ENCODE measurements around the gene ANKH.

The ANKH gene

GRCh38 chr5:14900693-14901461 is 29.3 kb upstream of the ANKH start:
- TF ChIP-seq TCF12 (IDR thresholded peaks at IDR 0.05; ENCODE audit: low read depth) (no peak), CEBPB (IDR thresholded peaks at IDR 0.05) (no peak), MAX (IDR thresholded peaks at IDR 0.05) (no peak)

- TF ChIP-seq RAD21 (IDR thresholded peaks at IDR 0.05; ENCODE audit: low read depth) (no peak), TEAD4 (IDR thresholded peaks at IDR 0.05) (no peak), YY1 (IDR thresholded peaks at IDR 0.05; ENCODE audit: low read depth) (no peak), USF1 (IDR thresholded peaks at IDR 0.05) (no peak), MAX (IDR thresholded peaks at IDR 0.05) (no peak), EP300 (IDR thresholded peaks at IDR 0.05; ENCODE audit: borderline replicate concordance) (no peak), CREB1 (IDR thresholded peaks at IDR 0.05; ENCODE audit: low read depth) (no peak), CEBPB (IDR thresholded peaks at IDR 0.05) (no peak), FOXM1 (IDR thresholded peaks at IDR 0.05; ENCODE audit: borderline replicate concordance, low read depth) (no peak), TCF12 (IDR thresholded peaks at IDR 0.05; ENCODE audit: low read depth) (no peak), REST (IDR thresholded peaks at IDR 0.05; ENCODE audit: low read depth) (no peak), TAF1 (IDR thresholded peaks at IDR 0.05; ENCODE audit: low read depth) (no peak), EGR1 (IDR thresholded peaks at IDR 0.05) (no peak), NFIC (IDR thresholded peaks at IDR 0.05) (no peak), ZBTB7A (IDR thresholded peaks at IDR 0.05; ENCODE audit: low read depth) (no peak)
Measured at GRCh38 chr5:14896131-14896530, 24.6 kb upstream of the ANKH start.

- TF ChIP-seq ZBTB7A (IDR thresholded peaks at IDR 0.05; ENCODE audit: low read depth) (no peak), RAD21 (IDR thresholded peaks at IDR 0.05; ENCODE audit: low read depth) (no peak), TAF1 (IDR thresholded peaks at IDR 0.05; ENCODE audit: low read depth) (no peak), TCF12 (IDR thresholded peaks at IDR 0.05; ENCODE audit: low read depth) (no peak), USF1 (IDR thresholded peaks at IDR 0.05) (no peak), NFIC (IDR thresholded peaks at IDR 0.05) (no peak), CREB1 (IDR thresholded peaks at IDR 0.05; ENCODE audit: low read depth) (no peak), EGR1 (IDR thresholded peaks at IDR 0.05) (no peak), FOXM1 (IDR thresholded peaks at IDR 0.05; ENCODE audit: borderline replicate concordance, low read depth) (no peak), REST (IDR thresholded peaks at IDR 0.05; ENCODE audit: low read depth) (no peak), CEBPB (IDR thresholded peaks at IDR 0.05) (no peak), MAX (IDR thresholded peaks at IDR 0.05) (no peak), TEAD4 (IDR thresholded peaks at IDR 0.05) (no peak)
Measured at GRCh38 chr5:14895301-14895700, 23.7 kb upstream of the ANKH start.

- TF ChIP-seq MAX (IDR thresholded peaks at IDR 0.05) (no peak), USF1 (IDR thresholded peaks at IDR 0.05) (no peak), EP300 (IDR thresholded peaks at IDR 0.05; ENCODE audit: borderline replicate concordance) (no peak), ZBTB7A (IDR thresholded peaks at IDR 0.05; ENCODE audit: low read depth) (no peak), REST (IDR thresholded peaks at IDR 0.05; ENCODE audit: low read depth) (no peak), CREB1 (IDR thresholded peaks at IDR 0.05; ENCODE audit: low read depth) (no peak), TCF12 (IDR thresholded peaks at IDR 0.05; ENCODE audit: low read depth) (no peak), RAD21 (IDR thresholded peaks at IDR 0.05; ENCODE audit: low read depth) (no peak), FOXM1 (IDR thresholded peaks at IDR 0.05; ENCODE audit: borderline replicate concordance, low read depth) (no peak), TAF1 (IDR thresholded peaks at IDR 0.05; ENCODE audit: low read depth) (no peak), EGR1 (IDR thresholded peaks at IDR 0.05) (no peak), CEBPB (IDR thresholded peaks at IDR 0.05) (no peak), TEAD4 (IDR thresholded peaks at IDR 0.05) (no peak), NFIC (IDR thresholded peaks at IDR 0.05) (no peak), YY1 (IDR thresholded peaks at IDR 0.05; ENCODE audit: low read depth) (no peak)
Measured at GRCh38 chr5:14894748-14895147, 23.2 kb upstream of the ANKH start.

All from Ishikawa (cell line).